WERI-Rb-1 (cell line): Measurements from ENCODE around the gene USP43.

Source experiments
- DNase-seq: peaks from one replicate; pipeline ENCODE4 v3.0.0-alpha.2; 2020
- H3K27ac ChIP-seq: fragments of 250-450 bp; sonication (Bioruptor Pico); 2 replicates; pipeline ENCODE4 v1.5.1; 2020; ENCODE audit warnings: mild to moderate bottlenecking, moderate library complexity
- H3K27me3 ChIP-seq: fragments of 250-450 bp; sonication (Bioruptor Pico); 2 replicates; pipeline ENCODE4 v1.5.1; 2021; ENCODE audit warnings: mild to moderate bottlenecking, low read depth, moderate library complexity; ENCODE audit not compliant: insufficient read depth, severe bottlenecking
- H3K36me3 ChIP-seq: fragments of 250-450 bp; sonication (Bioruptor Pico); 2 replicates; pipeline ENCODE4 v1.5.1; 2020; ENCODE audit warnings: mild to moderate bottlenecking, moderate library complexity
- H3K4me3 ChIP-seq: 2 replicates; pipeline ENCODE4 v1.5.1; 2011; ENCODE audit warnings: low read depth, mild to moderate bottlenecking, control low read depth, low read length
- H3K9me3 ChIP-seq: fragments of 250-450 bp; sonication (Bioruptor Pico); 2 replicates; pipeline ENCODE4 v1.5.1; 2021; ENCODE audit warnings: mild to moderate bottlenecking, moderate library complexity; ENCODE audit not compliant: severe bottlenecking
- TF ChIP-seq, protein P1 (sequence below): IDR thresholded peaks from 2 replicates; pipeline ENCODE4 v1.5.1; 2011; ENCODE audit warnings: low read depth, mild to moderate bottlenecking, control low read depth, inconsistent platforms, low read length

USP43 gene

DNA sequence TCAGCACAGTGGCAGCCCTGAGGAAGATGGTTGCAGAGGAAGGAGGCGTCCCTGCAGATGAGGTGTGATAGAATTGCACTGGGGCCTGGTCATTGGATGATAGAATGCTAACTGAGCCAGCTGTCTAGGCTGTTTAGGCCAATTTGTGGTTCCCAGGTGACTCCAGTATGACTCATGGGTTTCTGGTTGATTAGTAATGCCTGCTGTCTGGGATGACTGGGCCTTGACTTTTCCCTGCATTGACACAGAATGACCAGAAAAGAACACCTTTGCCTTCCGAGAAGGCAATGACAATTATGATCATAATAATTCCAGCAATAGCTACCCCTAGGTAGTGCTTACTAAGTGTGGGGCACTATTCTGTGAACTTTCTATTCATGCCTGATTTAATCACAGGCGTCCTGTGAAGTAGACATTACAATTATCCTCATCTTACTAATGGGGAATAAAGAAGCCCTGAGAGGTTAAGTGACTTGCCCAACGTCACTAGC, 31.5 kb downstream of the USP43 start:
- DNase-seq, result no peak
- H3K27ac ChIP-seq, result no peak overlapping the region
- H3K4me3 ChIP-seq, result no peak overlapping the region
- H3K36me3 ChIP-seq, result no peaks in the 10 kb centered on the region
- TF ChIP-seq, protein P1, sequence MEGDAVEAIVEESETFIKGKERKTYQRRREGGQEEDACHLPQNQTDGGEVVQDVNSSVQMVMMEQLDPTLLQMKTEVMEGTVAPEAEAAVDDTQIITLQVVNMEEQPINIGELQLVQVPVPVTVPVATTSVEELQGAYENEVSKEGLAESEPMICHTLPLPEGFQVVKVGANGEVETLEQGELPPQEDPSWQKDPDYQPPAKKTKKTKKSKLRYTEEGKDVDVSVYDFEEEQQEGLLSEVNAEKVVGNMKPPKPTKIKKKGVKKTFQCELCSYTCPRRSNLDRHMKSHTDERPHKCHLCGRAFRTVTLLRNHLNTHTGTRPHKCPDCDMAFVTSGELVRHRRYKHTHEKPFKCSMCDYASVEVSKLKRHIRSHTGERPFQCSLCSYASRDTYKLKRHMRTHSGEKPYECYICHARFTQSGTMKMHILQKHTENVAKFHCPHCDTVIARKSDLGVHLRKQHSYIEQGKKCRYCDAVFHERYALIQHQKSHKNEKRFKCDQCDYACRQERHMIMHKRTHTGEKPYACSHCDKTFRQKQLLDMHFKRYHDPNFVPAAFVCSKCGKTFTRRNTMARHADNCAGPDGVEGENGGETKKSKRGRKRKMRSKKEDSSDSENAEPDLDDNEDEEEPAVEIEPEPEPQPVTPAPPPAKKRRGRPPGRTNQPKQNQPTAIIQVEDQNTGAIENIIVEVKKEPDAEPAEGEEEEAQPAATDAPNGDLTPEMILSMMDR, result no peak
- H3K9me3 ChIP-seq, result peaks cover 3% of the 10 kb centered on the region
- no peaks in the 10 kb centered on the region for H3K27me3 ChIP-seq

DNA sequence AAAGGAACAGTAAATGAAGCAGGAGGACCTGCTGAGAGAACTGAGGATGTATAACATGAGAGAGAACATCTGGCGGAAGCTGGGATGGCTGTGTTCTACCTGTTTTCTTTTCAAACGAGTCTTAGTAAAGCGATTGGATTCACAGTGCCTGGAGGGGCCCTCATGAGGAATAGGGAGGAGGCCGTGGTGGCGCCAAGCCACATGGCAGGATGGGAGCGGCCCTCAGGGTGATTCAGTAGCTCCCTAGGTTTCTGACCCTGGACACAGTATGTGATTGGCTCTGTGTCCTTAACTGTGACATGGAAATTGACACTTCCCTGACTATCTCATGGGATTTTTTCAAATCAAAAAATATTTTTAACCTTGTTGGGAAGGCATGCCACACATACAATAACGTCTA, 32.1 kb downstream of the USP43 start:
- Histone ChIP-seq H3K4me3 (no peak overlapping the region), H3K9me3 (peaks cover 3% of the 10 kb centered on the region), H3K27ac (no peak overlapping the region), H3K36me3 (no peaks in the 10 kb centered on the region), H3K27me3 (no peaks in the 10 kb centered on the region)
- TF ChIP-seq, protein P1, result no peak
- DNase-seq, result no peak

DNA sequence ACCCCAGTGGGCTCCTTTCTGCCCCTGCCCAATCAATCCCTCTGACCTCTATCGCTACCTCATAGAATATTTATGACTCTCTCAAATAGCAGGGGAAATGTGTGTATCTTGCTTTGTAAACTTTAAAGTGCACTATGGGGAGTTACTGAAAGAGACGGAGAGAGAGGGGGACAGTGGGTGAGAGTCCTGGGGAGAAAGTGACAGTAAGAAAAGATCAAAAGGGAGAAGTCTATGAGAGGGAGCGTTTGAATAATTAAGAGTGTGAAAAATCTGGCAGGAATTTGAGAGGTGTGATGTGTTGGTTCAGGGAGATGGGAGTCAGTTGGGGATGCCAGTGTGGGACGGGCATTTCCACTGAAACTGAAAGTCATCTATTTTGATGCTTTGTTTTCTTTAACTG, 32.6 kb downstream of the USP43 start:
- no peak for DNase-seq
- Histone ChIP-seq H3K27me3 (no peaks in the 10 kb centered on the region), H3K9me3 (peaks cover 3% of the 10 kb centered on the region), H3K27ac (no peak overlapping the region), H3K4me3 (no peak overlapping the region), H3K36me3 (no peaks in the 10 kb centered on the region)
- TF ChIP-seq, protein P1, result no peak

DNA sequence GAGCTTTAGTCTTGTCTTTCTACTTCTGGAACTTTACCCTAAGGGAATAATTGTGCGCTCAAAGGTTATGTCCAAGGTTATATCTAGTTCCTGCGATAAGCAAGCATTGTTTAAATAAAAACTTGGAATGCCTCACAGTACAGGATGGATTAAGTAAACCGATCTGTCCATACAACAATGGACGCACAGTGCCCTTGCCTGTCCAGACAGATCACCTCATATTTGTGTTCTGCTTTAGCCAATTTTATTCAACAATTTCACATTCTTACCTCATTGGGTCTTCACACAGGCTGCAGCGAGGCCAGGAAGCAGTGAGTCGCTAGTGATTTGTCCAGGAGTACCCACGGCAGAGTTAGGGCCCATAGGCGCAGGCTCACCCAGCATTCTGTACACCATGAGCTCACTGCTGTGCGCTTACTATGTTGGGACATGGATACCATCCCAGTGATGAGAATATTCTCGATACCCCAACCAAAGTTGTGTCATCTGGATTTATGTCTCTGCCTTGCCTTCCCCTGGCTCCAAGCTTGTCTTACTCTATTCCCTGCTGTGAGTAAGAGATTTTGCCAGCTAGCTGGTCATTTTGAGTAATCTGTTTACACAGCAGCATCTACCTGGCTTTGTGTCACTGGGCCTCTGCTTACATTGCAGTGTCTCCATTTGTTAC, 39.8 kb downstream of the USP43 start:
- no peak for DNase-seq
- Histone ChIP-seq H3K9me3 (peaks cover 2% of the 10 kb centered on the region), H3K36me3 (no peaks in the 10 kb centered on the region), H3K4me3 (no peak overlapping the region), H3K27me3 (no peaks in the 10 kb centered on the region), H3K27ac (no peak overlapping the region)
- TF ChIP-seq, protein P1, result no peak

DNA sequence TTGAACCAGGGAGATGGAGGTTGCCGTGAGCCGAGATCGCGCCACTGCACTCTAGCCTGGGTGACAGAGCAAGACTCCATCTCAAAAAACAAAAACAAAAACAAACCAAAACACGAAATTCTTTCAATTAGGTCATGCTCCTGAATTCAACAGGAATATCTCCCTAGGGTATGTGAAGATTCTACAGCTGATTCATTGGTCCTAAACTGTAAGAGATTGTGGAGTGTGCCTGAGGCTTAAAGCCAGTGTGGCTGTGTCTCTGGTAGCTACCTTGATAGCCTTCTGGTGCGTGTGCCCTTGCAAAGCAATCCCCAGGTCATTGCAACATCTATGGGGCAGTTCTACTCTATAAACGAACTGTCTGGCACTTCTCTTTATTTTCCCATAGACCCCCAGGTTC, 48.4 kb downstream of the USP43 start:
- no peaks in the 10 kb centered on the region for H3K36me3 ChIP-seq
- no peak for DNase-seq
- no peaks in the 10 kb centered on the region for H3K9me3 ChIP-seq
- no peak overlapping the region for H3K27ac ChIP-seq
- TF ChIP-seq, protein P1, result no peak
- H3K27me3 ChIP-seq, result no peaks in the 10 kb centered on the region
- H3K4me3 ChIP-seq, result no peak overlapping the region
